GM18498 (cell line): ENCODE measurements around the gene NTM.

ENCODE experiments used
- ATAC-seq: cut with Tn5 transposase; IDR thresholded peaks from one replicate; pipeline ENCODE4 v1.9.1; 2021; ENCODE audit warnings: mild to moderate bottlenecking, moderate library complexity; ENCODE audit not compliant: unreplicated experiment

NTM gene

DNA sequence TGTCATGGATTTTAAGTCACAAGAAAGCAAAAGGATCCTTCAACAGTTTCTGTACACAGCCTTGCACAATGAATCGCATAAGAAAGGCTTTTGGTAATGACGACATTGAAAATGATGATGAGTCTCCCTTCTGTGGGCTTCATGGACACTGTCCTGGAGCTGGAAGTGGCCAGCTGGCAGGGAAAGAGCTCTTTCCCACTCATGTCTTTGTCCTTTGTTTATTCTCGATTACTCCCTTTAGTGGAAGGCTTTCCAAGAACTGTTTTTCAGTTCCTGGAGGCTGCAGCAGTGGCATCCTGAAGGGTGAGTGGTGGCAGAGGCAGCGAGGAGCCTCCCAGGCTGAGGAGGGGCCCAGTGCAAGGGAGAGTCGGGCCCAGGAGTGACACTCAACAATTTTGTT lies 505.2 kb downstream of the NTM start:
- ATAC-seq, result no peak

DNA sequence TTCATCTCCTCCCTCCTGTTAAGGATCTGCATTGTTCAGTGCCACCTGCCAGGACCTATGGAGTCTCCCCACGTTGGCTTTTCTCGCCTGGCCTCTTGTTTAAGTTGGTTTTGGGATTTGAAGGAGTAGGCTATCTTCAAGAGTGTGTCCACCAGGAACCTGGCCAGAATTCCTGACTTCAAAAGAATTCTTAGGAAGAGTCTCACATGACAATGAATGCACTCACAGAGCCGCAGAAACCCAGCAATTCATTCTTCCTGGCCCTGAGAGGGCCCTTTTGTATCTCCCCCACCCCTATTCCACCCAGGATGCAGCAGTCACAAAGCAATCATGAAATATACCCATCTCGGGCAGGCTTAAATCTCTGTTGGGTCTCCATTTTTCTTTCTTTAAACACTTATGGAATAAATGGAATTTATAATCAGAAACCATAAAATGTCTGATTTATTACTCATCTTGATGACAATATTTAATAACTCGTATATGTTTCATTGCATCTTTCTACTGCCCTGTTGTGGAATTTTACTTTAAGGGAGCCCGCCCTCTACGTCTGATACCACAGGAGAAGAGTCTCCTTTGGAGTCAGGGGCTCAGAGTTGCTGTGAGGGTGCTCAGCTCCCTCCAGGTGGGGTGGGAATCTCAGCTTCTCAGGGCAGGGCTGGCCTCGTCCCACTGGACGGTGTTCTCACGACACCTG lies 507.0 kb downstream of the NTM start:
- ATAC-seq, result no peak

GRCh38 chr11:131880316-131880715 lies 509.9 kb downstream of the NTM start:
- no peak for ATAC-seq

GRCh38 chr11:131880976-131881375 lies 510.6 kb downstream of the NTM start:
- ATAC-seq, result no peak

DNA sequence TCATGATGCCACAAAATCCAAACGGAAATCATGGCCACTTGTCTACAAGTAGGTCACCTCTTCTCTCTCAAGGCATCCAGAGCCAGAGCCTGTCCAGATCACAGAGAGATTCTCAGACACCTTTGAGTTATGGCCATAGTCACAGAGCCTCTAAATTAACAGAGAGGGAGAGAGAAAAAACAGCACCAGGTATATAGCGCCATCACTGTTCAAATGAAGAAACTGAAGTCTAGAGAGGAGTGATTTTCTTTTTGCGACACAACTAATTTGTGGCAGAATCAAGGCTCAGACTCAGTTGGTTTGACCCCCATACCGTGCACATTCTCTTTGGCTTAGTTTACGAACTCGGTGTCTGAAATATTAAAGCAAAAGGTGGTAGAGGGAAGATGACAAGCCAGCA lies 512.9 kb downstream of the NTM start:
- no peak for ATAC-seq

DNA sequence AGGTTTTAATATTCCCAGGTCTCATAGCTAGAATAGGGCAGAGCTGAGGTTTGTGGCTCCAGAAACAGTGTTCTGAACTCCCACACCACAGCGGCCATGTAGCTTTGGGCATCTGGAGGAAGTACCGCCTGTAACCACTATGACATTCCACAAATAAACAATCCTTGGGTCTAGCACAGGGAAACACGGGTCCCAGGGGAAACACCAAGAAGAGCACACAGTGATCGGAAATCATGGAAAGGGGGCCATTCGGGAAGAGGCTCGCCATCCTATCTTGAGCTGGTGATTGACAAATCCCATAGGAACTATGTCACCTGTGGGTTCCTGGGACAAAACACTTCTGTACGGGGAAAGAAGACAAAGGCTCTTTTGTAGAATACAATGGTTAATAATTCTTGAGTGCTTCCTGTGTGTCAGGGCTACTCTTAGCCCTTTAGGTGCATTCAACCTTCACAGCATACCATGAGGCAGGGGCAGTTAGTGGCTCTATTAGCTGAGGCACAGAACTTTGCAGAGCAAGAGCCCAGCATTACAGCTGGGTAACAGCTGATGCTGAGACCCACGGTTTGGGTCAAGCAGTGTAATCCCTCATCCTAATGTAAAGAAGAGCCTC lies 514.2 kb downstream of the NTM start:
- peak; percentile 49 for ATAC-seq

- no peak for ATAC-seq
These were observed 515.0 kb downstream of the NTM start for GRCh38 chr11:131885431-131885830.

- ATAC-seq, result no peak
These were observed 515.8 kb downstream of the NTM start for GRCh38 chr11:131886201-131886600.

DNA sequence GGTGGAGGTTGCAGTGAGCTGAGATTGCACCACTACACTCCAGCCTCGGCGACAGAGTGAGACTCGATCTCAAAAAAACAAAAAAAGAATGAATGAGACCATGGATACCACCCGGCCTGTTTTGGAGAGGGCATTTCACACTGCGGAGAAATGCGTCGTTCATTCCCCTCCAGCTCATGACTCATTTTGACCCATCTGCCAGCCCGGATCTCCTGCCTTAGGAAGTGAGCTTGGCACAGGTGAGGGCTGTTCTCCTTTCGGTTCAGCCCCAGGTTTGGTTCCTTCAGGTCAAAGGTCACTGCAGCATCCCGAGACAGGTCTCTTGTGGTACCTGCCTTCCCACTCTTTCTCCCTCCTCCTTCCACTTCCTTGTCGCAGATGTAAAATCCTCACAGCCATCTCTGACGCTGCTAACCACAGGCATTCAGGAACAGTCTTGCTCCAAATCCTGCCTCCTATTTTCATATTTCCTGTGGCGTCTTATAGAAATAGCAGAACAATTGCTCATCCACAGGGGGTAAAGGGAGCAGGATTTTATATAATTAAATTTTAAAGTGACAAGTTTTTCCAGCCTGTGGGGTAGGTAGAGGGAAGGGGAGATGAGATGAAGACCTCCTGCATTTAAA lies 517.9 kb downstream of the NTM start:
- no peak for ATAC-seq

GRCh38 chr11:131889146-131889577 lies 518.7 kb downstream of the NTM start:
- peak; percentile 29 for ATAC-seq

DNA sequence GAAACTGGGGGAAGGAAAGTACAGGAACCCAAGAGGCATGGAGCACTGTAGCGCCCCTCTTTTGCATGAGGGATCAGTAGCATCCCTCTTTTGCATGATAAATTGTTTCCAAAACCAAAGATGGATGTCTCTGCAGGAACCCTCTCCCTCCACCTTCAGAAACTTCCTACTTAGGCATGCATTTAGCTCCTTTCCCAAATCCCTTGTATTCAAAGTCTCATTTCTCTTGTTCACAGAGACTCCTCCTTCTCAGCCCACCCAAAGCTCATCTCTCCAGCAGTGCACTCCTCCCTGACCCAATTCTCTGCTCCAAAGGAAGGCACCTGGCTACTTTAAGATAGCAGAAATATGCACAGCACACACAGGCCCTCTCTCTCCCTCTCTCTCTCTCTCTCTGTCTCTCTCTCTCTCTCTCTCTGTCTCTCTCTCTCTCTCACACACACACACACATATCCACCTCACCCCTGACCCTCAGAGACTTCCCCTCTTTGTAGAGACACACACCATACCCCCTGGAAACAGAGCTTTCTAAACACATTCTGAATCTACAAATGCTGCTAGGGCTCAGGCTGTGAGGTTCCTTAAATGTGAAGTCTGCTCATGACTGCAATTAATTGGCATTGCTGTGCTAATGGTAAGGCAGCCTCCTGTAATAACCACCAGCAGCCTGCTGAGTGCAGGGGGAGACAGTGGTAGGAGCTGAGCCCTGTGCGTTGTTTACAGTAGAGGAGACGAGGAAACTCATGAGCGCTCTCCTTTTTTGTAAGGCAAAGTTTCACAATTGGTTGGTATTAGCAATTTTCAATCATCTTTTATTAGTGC lies 519.6 kb downstream of the NTM start:
- ATAC-seq, result no peak

DNA sequence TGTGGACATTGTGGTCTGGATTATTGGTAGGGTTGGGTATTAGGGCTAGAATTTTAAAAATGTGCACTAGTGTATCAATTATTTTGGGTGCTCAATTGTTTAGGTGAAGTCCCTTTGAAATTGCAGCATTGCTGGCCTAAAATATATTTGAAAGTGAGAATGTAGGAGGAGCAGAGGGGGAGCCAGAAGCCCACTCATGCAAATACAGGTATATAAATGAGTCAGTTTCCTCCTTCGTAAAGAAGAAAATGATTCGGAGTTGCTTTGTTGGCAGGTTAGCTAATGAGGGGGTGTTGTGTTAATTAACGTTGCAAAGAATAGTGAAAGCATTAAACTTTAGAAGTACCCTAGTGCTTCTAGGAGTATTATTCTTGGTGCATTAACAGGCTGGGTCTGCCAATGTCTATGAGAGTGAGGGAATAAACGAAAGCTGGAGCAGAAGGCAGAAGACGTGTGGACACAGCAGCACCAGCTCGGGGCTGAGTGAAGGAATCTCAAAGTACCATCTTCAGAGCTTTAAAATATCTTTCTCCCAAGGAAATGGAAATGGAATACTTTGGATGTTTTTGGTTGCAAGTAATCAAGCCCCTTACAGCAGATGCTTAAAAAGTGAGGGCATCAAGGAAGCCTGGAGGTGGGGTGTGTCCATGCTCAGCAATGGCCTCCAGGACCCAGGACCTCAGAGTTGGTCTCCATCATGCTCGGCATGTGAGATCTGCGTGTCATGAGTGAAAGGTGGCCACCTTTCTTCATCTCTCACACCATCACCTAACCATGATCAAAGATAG lies 522.9 kb downstream of the NTM start:
- peak; percentile 86 for ATAC-seq

GRCh38 chr11:131893988-131894387 lies 523.6 kb downstream of the NTM start:
- no peak for ATAC-seq

GRCh38 chr11:131894615-131895544 lies 524.5 kb downstream of the NTM start:
- no peak for ATAC-seq

DNA sequence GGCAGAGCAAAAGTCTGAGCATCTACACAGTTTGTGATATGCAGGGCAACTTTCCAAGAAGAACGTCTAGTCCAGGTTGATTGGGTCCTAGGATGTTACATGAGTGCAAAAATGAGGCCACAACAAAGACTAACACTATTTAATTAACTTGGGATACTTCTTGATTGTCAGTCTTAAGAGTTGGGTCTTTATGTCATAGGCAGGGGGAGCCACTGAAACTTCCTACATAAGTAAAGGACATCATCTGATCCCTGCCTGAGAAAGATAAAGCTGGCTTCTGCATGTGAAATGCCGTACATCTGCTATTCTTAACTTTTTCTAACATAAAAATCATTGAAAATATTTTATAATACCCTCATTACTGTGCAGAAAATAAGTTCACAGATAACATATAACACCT lies 525.5 kb downstream of the NTM start:
- ATAC-seq, result no peak

DNA sequence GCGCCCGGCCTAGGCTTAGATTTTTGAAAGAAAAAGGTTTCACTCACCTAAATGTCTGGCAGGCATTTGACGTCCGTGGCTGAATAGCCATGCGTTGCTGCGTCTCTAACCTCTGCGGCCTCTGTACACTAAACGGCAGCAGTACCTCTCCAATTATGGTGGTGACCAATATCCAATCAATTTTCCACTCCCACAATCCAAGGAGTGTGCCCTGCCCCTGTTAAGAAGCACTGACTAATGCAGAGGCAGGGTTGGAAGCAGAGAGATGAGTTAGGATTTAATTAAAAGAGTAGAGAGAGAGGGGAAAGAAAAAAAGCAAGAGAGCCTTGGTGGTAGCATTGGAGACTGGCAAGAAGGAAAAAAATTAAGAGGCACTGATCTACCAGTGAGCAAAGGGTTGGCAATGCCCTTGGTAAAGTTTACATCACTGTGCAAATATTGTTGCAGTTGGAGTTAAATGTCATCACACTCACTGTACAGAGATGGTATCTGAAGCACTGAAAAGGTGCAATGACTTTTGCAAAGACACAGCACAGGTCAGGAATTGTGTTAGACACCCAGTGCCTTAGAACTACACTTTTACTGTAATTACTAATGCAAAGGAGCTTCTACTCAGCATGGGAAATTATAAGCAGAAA lies 526.7 kb downstream of the NTM start:
- ATAC-seq, result no peak

- no peak for ATAC-seq
These were observed 527.5 kb downstream of the NTM start for GRCh38 chr11:131897956-131898355.

GRCh38 chr11:131898949-131899348 lies 528.5 kb downstream of the NTM start:
- no peak for ATAC-seq

DNA sequence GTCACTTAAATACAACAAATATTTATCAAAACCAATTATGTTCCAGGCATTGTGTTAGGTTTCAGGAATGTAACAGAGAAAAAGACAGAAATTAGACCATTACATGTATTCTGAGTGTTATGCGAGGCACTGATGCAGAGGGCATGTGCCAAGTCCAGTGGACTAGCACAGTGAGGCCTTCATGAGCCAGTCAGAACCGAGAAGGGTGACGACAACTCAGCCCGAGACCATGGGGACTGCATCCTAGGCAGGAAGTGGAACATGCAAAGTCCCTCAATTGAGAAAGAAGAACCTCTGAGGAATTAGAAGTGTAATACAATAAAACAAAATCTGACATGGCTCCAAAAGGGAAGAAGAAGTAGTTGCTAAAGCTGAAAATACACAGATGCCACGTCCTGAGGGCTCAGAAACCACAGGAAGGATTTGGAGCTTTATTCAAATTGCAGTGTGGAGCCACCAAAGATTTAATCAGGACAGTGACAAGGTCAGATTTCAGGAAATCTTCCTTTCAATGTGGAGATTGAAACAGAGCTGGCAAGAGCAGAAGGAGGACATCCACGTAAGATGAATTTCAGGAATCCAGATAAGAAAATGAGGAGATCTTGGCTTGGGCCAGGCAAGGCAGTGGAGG lies 529.6 kb downstream of the NTM start:
- no peak for ATAC-seq
